ENCODE measurements around the gene DDX19B.
"Not testable (repeated sequence)": the region's sequence is repeated elsewhere in the genome, so short reads cannot be mapped to it uniquely, and the experiment has no call there.

DDX19B gene

GRCh38 chr16:70331588-70332358 is 32.8 kb downstream of the DDX19B start:
- no peak for DNase-seq (ENCODE audit: low read depth in 1 of 2, low spot score in 1 of 2)
- H3K4me3 ChIP-seq (replicated peaks; ENCODE audit: insufficient read depth, low read length) = no peak overlapping the region
- H3K27ac ChIP-seq (replicated peaks) = no peak overlapping the region
- TF ChIP-seq POLR2AphosphoS5 (IDR thresholded peaks at IDR 0.05; ENCODE audit: low read depth) (no peak), REST (IDR thresholded peaks at IDR 0.05; ENCODE audit: insufficient replicate concordance, low read depth) (no peak), GABPA (IDR thresholded peaks at IDR 0.05; ENCODE audit: low read depth) (no peak), SPI1 (IDR thresholded peaks at IDR 0.05; ENCODE audit: borderline replicate concordance, low read depth) (no peak), CTCF (IDR thresholded peaks at IDR 0.05; ENCODE audit: insufficient read depth, low read length) (no peak)
- no peaks in the 10 kb centered on the region for H3K27me3 ChIP-seq (ENCODE audit: insufficient read depth, poor library complexity, severe bottlenecking)

- DNase-seq (ENCODE audit: low read depth in 1 of 2, low spot score in 1 of 2); H3K4me3 ChIP-seq (replicated peaks; ENCODE audit: insufficient read depth, low read length); H3K27ac ChIP-seq (replicated peaks); H3K27me3 ChIP-seq (ENCODE audit: insufficient read depth, poor library complexity, severe bottlenecking): not testable (repeated sequence)
These were observed 33.7 kb downstream of the DDX19B start for GRCh38 chr16:70332728-70333127.

- no peak for DNase-seq (ENCODE audit: low read depth in 1 of 2, low spot score in 1 of 2)
- Histone ChIP-seq H3K27me3 (ENCODE audit: insufficient read depth, poor library complexity, severe bottlenecking) (no peaks in the 10 kb centered on the region), H3K4me3 (replicated peaks; ENCODE audit: insufficient read depth, low read length) (no peak overlapping the region), H3K27ac (replicated peaks) (no peak overlapping the region)
- TF ChIP-seq CTCF (IDR thresholded peaks at IDR 0.05; ENCODE audit: insufficient read depth, low read length) (no peak), REST (IDR thresholded peaks at IDR 0.05; ENCODE audit: insufficient replicate concordance, low read depth) (no peak), POLR2AphosphoS5 (IDR thresholded peaks at IDR 0.05; ENCODE audit: low read depth) (no peak), SPI1 (IDR thresholded peaks at IDR 0.05; ENCODE audit: borderline replicate concordance, low read depth) (no peak), GABPA (IDR thresholded peaks at IDR 0.05; ENCODE audit: low read depth) (no peak)
These were observed 38.8 kb downstream of the DDX19B start for GRCh38 chr16:70337814-70338213.

GRCh38 chr16:70341600-70341999 is 42.6 kb downstream of the DDX19B start:
- Histone ChIP-seq H3K27ac (replicated peaks) (no peak overlapping the region), H3K4me3 (replicated peaks; ENCODE audit: insufficient read depth, low read length) (no peak overlapping the region), H3K27me3 (ENCODE audit: insufficient read depth, poor library complexity, severe bottlenecking) (no peaks in the 10 kb centered on the region)
- no peak for DNase-seq (ENCODE audit: low read depth in 1 of 2, low spot score in 1 of 2)
- TF ChIP-seq GABPA (IDR thresholded peaks at IDR 0.05; ENCODE audit: low read depth) = no peak
- TF ChIP-seq SPI1 (IDR thresholded peaks at IDR 0.05; ENCODE audit: borderline replicate concordance, low read depth) = no peak
- no peak for TF ChIP-seq REST (IDR thresholded peaks at IDR 0.05; ENCODE audit: insufficient replicate concordance, low read depth)
- TF ChIP-seq CTCF (IDR thresholded peaks at IDR 0.05; ENCODE audit: insufficient read depth, low read length) = no peak
